GM21786 (cell line): ENCODE data around the gene RLN1.
"Not testable (repeated sequence)": the region's sequence is repeated elsewhere in the genome, so short reads cannot be mapped to it uniquely, and the experiment has no call there.

Experiments
- ATAC-seq: cut with Tn5 transposase; IDR thresholded peaks from one replicate; pipeline ENCODE4 v1.9.1; 2021; ENCODE audit not compliant: unreplicated experiment

RLN1 gene

GRCh38 chr9:5326187-5326586 is 13.5 kb downstream of the RLN1 start:
- ATAC-seq, result no peak

DNA sequence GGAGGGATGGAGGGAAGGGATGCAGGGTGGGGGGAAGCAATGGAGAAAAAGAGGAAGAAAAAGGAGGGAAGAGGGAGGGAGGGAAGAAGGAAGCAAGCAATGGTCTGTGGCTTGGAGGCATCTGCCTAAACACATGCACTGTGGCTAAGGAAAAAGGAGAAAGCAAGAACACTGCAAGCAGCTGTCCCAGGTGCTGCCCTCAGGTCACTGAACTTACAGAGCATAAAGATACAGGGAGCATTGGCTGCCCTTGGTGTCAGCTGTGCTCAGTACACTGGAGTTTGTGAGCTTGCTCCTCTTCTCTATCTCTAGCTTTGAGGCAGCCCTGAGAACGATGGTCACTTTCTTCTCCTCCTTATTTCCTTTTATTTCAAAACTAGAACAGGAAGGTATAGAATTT is 18.1 kb downstream of the RLN1 start:
- ATAC-seq, result not testable (repeated sequence)

DNA sequence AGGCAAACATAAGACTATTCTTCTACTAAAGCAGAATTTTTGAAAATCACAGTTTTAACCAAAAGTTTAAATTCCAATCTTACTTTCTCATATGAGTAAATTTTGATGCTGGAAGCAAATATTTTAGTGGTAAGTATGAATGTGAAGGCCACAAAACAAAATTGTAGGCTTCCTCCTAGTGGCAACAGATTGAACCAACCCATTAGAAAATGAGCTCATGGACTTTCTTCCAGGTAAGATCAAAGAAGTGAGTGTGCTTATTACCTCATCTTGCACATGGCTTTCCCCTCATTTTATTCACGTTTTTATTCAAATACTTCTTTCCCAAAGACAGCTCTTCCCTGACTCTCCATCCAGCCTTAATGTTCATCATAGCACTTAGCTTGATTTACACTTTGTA is 18.6 kb downstream of the RLN1 start:
- ATAC-seq, result no peak

DNA sequence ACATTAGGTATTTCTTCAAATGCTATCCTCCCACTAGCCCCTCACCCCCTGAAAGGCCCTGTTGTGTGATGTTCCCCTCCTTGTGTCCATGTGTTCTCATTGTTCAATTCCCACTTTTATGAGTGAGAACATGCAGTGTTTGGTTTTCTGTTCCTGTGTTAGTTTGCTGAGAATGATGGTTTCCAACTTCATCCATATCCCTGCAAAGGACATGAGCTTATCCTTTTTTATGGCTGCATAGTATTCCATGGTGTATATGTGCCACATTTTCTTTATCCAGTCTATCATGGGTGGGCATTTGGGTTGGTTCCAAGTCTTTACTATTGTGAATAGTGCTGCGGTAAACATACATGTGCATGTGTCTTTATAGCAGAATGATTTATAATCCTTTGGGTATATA is 23.3 kb downstream of the RLN1 start:
- not testable (repeated sequence) for ATAC-seq

DNA sequence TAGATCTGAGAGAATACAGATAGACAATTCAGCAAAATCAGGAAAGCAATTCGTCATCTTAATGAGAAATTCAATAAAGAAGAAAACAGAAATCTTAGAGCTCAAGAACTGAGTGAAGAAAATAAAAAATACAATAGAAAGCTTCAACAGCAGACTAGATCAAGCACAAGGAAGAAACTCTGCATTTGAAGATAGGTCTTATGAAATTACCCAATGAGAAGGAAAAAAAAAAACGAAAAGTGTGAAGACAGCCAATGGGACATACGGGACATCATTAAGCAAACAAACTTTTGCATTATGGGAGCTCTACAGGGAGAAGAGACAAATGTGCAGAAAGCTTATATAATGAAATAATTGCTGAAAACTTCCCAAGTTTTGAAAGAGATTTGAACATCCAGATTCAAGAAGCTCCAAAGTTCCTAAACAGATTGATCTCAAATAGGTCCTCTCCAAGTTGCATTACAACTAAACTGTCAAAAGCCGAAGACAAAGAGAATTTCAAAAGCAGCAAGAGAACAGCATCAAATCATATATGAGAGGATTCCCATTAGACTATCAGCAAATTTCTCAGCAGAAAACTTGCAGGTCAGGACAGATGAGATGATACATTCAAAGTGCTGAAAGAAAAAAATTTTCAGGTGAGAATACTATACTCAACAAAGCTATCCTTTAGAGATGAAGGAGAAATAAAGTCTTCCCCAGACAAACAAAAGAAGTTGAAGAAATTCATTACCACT is 24.3 kb downstream of the RLN1 start:
- no peak for ATAC-seq

DNA sequence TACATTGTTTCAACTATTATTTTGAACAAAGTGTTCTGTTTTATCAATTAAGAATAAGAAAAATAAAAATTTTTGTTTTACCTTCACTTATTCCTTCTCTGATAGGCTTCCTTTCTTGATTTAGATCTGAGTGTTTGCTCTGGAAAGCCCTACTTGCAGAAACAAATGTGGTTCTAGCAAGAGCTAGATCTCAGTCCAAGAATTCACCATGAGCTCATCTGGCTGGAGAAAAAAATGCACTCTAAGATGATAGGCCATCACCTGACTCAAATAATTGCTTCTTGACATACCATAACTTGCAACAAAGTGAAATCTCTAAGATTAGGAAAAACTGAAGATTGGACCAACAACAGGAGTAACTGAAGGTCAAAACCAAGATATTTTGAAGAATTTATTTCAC is 28.8 kb downstream of the RLN1 start:
- no peak for ATAC-seq

DNA sequence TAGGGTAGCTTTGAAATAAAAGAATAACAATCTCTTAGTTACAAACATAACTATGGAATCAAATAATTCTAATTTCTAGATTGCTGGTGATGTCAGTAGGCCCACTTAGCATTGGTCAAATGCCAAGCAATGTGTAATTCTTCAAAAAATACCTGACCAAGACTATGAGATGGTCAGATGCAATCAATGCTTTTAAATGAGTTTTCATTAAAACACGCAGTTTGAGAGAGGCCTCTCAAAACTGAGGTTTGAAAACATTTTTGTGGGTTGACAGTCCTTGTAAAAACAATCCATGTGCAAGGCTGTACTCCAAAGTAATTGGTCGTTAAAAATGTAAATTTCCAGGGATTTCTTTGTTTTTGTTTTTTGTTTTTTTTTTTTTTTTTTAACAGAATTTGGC is 33.9 kb downstream of the RLN1 start:
- ATAC-seq, result no peak

- ATAC-seq, result peak; percentile 98
These were observed 35.6 kb downstream of the RLN1 start, which contains the start of gene RLN2 for GRCh38 chr9:5303840-5304795. Gene RLN2, minus strand, starts transcription at chr9:5304716. Its CDS starts 136 bp downstream, at chr9:5304580.

GRCh38 chr9:5301544-5301943 is 38.1 kb downstream of the RLN1 start:
- ATAC-seq, result no peak

GRCh38 chr9:5292141-5292540 is 47.5 kb downstream of the RLN1 start:
- no peak for ATAC-seq

- ATAC-seq, result no peak
These were observed 51.1 kb downstream of the RLN1 start for GRCh38 chr9:5288591-5288990.

DNA sequence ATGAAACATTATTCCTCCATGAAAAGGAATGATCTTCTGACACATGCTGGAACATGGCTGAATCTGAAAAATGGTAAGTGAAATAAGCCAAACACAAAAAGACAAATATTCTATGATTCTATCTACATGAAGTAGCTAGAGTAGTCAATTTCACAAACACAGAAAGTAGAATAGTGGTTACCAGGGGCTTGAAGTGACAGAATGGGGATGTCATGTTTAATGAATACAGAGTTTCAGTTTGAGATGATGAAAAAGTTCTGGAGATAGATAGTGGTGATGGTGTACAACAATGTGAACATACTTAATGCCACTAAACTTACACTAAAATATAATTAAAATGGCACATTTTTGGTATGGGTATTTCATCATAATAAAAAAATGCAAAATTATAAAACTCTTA is 53.4 kb downstream of the RLN1 start:
- no peak for ATAC-seq
